Raji (cell line): ENCODE data around the gene FBXO3.

Experiments used
- POLR2A ChIP-seq: IDR thresholded peaks from 2 replicates; pipeline ENCODE4 v1.6.1; 2011; ENCODE audit warnings: low read depth, low read length, control low read depth; ENCODE audit not compliant: insufficient read depth

The FBXO3 gene

GRCh38 chr11:33721984-33722383 lies 52.3 kb downstream of the FBXO3 start:
- TF ChIP-seq POLR2A, result no peak

GRCh38 chr11:33721426-33721825 lies 52.9 kb downstream of the FBXO3 start:
- no peak for TF ChIP-seq POLR2A

- TF ChIP-seq POLR2A, result no peak
These were observed 54.7 kb downstream of the FBXO3 start for GRCh38 chr11:33719587-33719986.

- no peak for TF ChIP-seq POLR2A
These were observed 55.9 kb downstream of the FBXO3 start for GRCh38 chr11:33718440-33718839.

- TF ChIP-seq POLR2A, result no peak
These were observed 58.1 kb downstream of the FBXO3 start for GRCh38 chr11:33716243-33716642.

GRCh38 chr11:33713856-33714398 lies 60.4 kb downstream of the FBXO3 start:
- TF ChIP-seq POLR2A, result no peak

- no peak for TF ChIP-seq POLR2A
These were observed 61.0 kb downstream of the FBXO3 start for GRCh38 chr11:33713151-33713855.

- no peak for TF ChIP-seq POLR2A
These were observed 61.9 kb downstream of the FBXO3 start for GRCh38 chr11:33712436-33712835.

GRCh38 chr11:33709466-33709865 lies 64.9 kb downstream of the FBXO3 start:
- no peak for TF ChIP-seq POLR2A

- TF ChIP-seq POLR2A, result no peak
These were observed 65.3 kb downstream of the FBXO3 start for GRCh38 chr11:33708985-33709384.

GRCh38 chr11:33706966-33707365 lies 67.4 kb downstream of the FBXO3 start:
- no peak for TF ChIP-seq POLR2A

GRCh38 chr11:33706546-33706945 lies 67.8 kb downstream of the FBXO3 start:
- TF ChIP-seq POLR2A, result no peak

GRCh38 chr11:33704240-33705002 lies 69.9 kb downstream of the FBXO3 start:
- no peak for TF ChIP-seq POLR2A

- TF ChIP-seq POLR2A, result no peak
These were observed 70.5 kb downstream of the FBXO3 start for GRCh38 chr11:33703788-33704187.

- TF ChIP-seq POLR2A, result no peak
These were observed 71.1 kb downstream of the FBXO3 start for GRCh38 chr11:33703234-33703633.
